HepG2 (cell line): ENCODE data around the gene SUN1. TPM values are rescaled to one million over a fixed set of nuclear protein-coding genes. Genes with fewer than 3 reads are reported as not detected.

Experiments
- CCAR2 ChIP-seq: fragments of 200-400 bp; formaldehyde crosslinking; optimal IDR thresholded peaks from 2 replicates; pipeline ENCODE3; 2018; ENCODE audit warnings: low read depth, mild to moderate bottlenecking, low read length, moderate library complexity
- GABPB1 ChIP-seq: IDR thresholded peaks from 2 replicates; pipeline ENCODE4 v1.6.1; 2016; ENCODE audit warnings: mild to moderate bottlenecking, missing genetic modification reagents, moderate library complexity, missing compliant biosample characterization
- GATA4 ChIP-seq: sonication (generic); IDR thresholded peaks from 2 replicates; pipeline ENCODE4 v1.6.1; 2016; ENCODE audit warnings: antibody characterized with exemption, low read depth, borderline replicate concordance
- GATAD1 ChIP-seq: IDR thresholded peaks from 2 replicates; pipeline ENCODE4 v1.6.1; 2016; ENCODE audit warnings: missing genetic modification reagents, missing compliant biosample characterization
- NCOA5 ChIP-seq: sonication (generic); formaldehyde crosslinking; IDR thresholded peaks from 2 replicates; pipeline ENCODE4 v1.4.0; 2020; ENCODE audit warnings: missing genetic modification reagents
- NFYC ChIP-seq: IDR thresholded peaks from 2 replicates; pipeline ENCODE4 v1.6.1; 2016; ENCODE audit warnings: missing genetic modification reagents, missing compliant biosample characterization
- NONO ChIP-seq, 2 experiments: fragments of 450-650 bp in 1 of 2; sonication (generic) in 1 of 2; formaldehyde crosslinking in 1 of 2; IDR thresholded peaks in 1 of 2; conservative IDR thresholded peaks in 1 of 2; 2 replicates each; pipeline versions ENCODE4 v1.6.1 to v1.8.0; 2017 to 2022; ENCODE audit warnings: mild to moderate bottlenecking in 1 of 2, missing genetic modification reagents in 1 of 2, moderate library complexity in 1 of 2
- ONECUT2 ChIP-seq: sonication (generic); formaldehyde crosslinking; IDR thresholded peaks from 2 replicates; pipeline ENCODE4 v1.4.0; 2020; ENCODE audit warnings: missing genetic modification reagents
- POLR2A ChIP-seq, 2 experiments: IDR thresholded peaks; 2 replicates each; pipeline ENCODE4 v1.6.1; 2011; ENCODE audit warnings: low read depth in 2 of 2, low read length in 2 of 2, mild to moderate bottlenecking in 1 of 2, moderate library complexity in 1 of 2; ENCODE audit not compliant: insufficient read depth in 1 of 2
- POLR2G ChIP-seq: fragments of 200-400 bp; formaldehyde crosslinking; IDR thresholded peaks from 2 replicates; pipeline ENCODE4 v1.6.1; 2018; ENCODE audit warnings: mild to moderate bottlenecking, low read depth, low read length, moderate library complexity
- RCOR2 ChIP-seq: IDR thresholded peaks from 2 replicates; pipeline ENCODE4 v1.6.1; 2016; ENCODE audit warnings: missing biosample characterization, missing genetic modification reagents
- SMARCE1 ChIP-seq: fragments of 450-650 bp; IDR thresholded peaks from 2 replicates; pipeline ENCODE4 v1.6.1; 2017; ENCODE audit warnings: borderline replicate concordance
- TMF1 ChIP-seq: sonication (generic); formaldehyde crosslinking; IDR thresholded peaks from 2 replicates; pipeline ENCODE4 v1.8.1; 2022; ENCODE audit warnings: low read depth, missing genetic modification reagents
- ZFX ChIP-seq: sonication (generic); formaldehyde crosslinking; IDR thresholded peaks from 2 replicates; pipeline ENCODE4 v1.4.0; 2020; ENCODE audit warnings: mild to moderate bottlenecking, low read depth, missing genetic modification reagents, moderate library complexity
- ZFY ChIP-seq: sonication (generic); formaldehyde crosslinking; IDR thresholded peaks from 2 replicates; pipeline ENCODE4 v1.4.0; 2020; ENCODE audit warnings: missing genetic modification reagents
- ZNF335 ChIP-seq: sonication (generic); formaldehyde crosslinking; IDR thresholded peaks from 2 replicates; pipeline ENCODE4 v1.4.0; 2020; ENCODE audit warnings: missing genetic modification reagents
- ZNF556 ChIP-seq: sonication (generic); formaldehyde crosslinking; IDR thresholded peaks from 2 replicates; pipeline ENCODE4 v1.4.0; 2020; ENCODE audit warnings: mild to moderate bottlenecking, missing genetic modification reagents, borderline replicate concordance
- ZNF614 ChIP-seq: IDR thresholded peaks from 2 replicates; pipeline ENCODE4 v1.6.1; 2018; ENCODE audit warnings: missing biosample characterization, missing genetic modification reagents, inconsistent platforms, borderline replicate concordance
- ZNF772 ChIP-seq: sonication (generic); formaldehyde crosslinking; IDR thresholded peaks from 2 replicates; pipeline ENCODE4 v1.5.0; 2020; ENCODE audit warnings: mild to moderate bottlenecking, missing genetic modification reagents
- polyA plus RNA-seq, 8 experiments: library from polyadenylated mRNA; depleted of rRNA in 3 of 8; stranded (reverse) in 7 of 8; unstranded in 1 of 8; fragments of >200 nt; fragmentation: Illumina TruSeq in 4 of 8; extraction: Trizol in 4 of 8; gene quantifications; 2 replicates each; pipeline versions ENCODE4 v1.2.1 to v1.2.3, GENCODE V29; 2011 to 2016; ENCODE audit warnings: low read depth in 4 of 8, missing spikeins in 1 of 8, mixed read lengths in 1 of 8; ENCODE audit not compliant: insufficient read depth in 1 of 8
- total RNA-seq, 5 experiments: library from RNA; depleted of rRNA; stranded (reverse); fragments of >200 nt; fragmentation: Illumina TruSeq; extraction: Trizol; gene quantifications; 2 replicates each; pipeline ENCODE4 v1.2.3, GENCODE V29; 2016; ENCODE audit warnings: low read depth in 1 of 5
- TF ChIP-seq, protein P1 (sequence below): sonication (generic); formaldehyde crosslinking; IDR thresholded peaks from 2 replicates; pipeline ENCODE4 v1.4.0; 2020; ENCODE audit warnings: missing genetic modification reagents, borderline replicate concordance
- TF ChIP-seq, protein P2 (sequence below): sonication (generic); formaldehyde crosslinking; IDR thresholded peaks from 2 replicates; pipeline ENCODE4 v1.5.0; 2020; ENCODE audit warnings: missing genetic modification reagents
- TF ChIP-seq, protein P3 (sequence below): sonication (generic); formaldehyde crosslinking; IDR thresholded peaks from 2 replicates; pipeline ENCODE4 v1.5.1; 2020; ENCODE audit warnings: mild to moderate bottlenecking, missing genetic modification reagents, moderate library complexity
- TF ChIP-seq, protein P4 (sequence below): IDR thresholded peaks from 2 replicates; pipeline ENCODE4 v1.6.1; 2012; ENCODE audit warnings: inconsistent platforms
- TF ChIP-seq, protein P5 (sequence below): IDR thresholded peaks from 2 replicates; pipeline ENCODE4 v1.6.1; 2016; ENCODE audit warnings: missing compliant biosample characterization, missing genetic modification reagents, borderline replicate concordance
- TF ChIP-seq, protein P6 (sequence below): IDR thresholded peaks from 2 replicates; pipeline ENCODE4 v1.6.1; 2016; ENCODE audit warnings: missing genetic modification reagents, missing compliant biosample characterization

The SUN1 gene
- total and polyA plus RNA-seq, 2 of the 13 experiments (the other 11 are each of a cell fraction or from before 2014, with no cell fraction given) = 47.0 to 126 TPM

DNA sequence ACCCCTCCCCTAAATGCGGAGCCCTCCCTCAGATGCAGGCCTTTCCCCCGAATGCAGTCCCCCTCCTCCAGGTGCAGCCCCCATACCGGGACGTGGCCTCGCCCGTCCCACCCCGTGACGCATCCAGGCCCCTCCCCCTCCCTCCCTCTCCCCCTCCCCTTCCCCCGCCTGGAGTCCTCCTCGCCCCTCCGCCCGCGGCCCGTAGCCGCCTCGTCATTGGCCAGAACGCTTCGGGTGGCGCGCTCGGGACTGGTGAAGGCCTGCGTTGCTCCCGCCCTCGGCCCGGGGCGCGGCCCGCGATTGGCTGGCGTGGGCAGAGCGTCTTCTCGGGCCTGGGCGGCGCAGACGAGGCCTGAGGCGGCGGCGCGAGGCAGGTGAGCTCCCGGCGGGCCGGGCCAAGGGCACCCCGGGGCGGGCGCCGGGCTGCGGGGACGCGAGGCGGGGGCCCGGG lies 16.0 kb upstream of the SUN1 start (continued):
- TF ChIP-seq, protein P1, sequence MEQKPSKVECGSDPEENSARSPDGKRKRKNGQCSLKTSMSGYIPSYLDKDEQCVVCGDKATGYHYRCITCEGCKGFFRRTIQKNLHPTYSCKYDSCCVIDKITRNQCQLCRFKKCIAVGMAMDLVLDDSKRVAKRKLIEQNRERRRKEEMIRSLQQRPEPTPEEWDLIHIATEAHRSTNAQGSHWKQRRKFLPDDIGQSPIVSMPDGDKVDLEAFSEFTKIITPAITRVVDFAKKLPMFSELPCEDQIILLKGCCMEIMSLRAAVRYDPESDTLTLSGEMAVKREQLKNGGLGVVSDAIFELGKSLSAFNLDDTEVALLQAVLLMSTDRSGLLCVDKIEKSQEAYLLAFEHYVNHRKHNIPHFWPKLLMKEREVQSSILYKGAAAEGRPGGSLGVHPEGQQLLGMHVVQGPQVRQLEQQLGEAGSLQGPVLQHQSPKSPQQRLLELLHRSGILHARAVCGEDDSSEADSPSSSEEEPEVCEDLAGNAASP (CRISPR knock-in tag) = 0 out of 2 replicates have a peak, but pooled peaks have one; percentile 15
- TF ChIP-seq POLR2G (peak; percentile 67), ZFY (peak; percentile 91), ZNF614 (CRISPR knock-in tag) (no peak), RCOR2 (CRISPR knock-in tag) (no peak), GATAD1 (peak; percentile 23; the same call in 1 of the 2 replicates), ZNF335 (no peak), NONO (IDR thresholded peaks at IDR 0.05) (no peak), NONO (CRISPR knock-in tag; conservative IDR thresholded peaks at IDR 0.05) (0 out of 2 replicates have a peak, but pooled peaks have one; percentile 8), TMF1 (CRISPR knock-in tag) (0 out of 2 replicates have a peak, but pooled peaks have one; percentile 3), NCOA5 (CRISPR knock-in tag) (no peak), ZFX (peak; percentile 93), CCAR2 (no peak), NFYC (CRISPR knock-in tag) (peak; percentile 89), ZNF772 (CRISPR knock-in tag) (no peak), GATA4 (peak; percentile 44; the same call in 1 of the 2 replicates), SMARCE1 (no peak), POLR2A (IDR thresholded peaks at IDR 0.05; ENCODE audit: insufficient read depth in 1 of 2, low read depth in 2 of 2, low read length in 2 of 2) (peak; percentile 38 to 73; a peak in 3 of 4 replicates), ZNF556 (no peak), GABPB1 (CRISPR knock-in tag) (peak; percentile 35; the same call in 1 of the 2 replicates), ONECUT2 (CRISPR knock-in tag) (no peak)
- TF ChIP-seq, protein P2, sequence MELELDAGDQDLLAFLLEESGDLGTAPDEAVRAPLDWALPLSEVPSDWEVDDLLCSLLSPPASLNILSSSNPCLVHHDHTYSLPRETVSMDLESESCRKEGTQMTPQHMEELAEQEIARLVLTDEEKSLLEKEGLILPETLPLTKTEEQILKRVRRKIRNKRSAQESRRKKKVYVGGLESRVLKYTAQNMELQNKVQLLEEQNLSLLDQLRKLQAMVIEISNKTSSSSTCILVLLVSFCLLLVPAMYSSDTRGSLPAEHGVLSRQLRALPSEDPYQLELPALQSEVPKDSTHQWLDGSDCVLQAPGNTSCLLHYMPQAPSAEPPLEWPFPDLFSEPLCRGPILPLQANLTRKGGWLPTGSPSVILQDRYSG (CRISPR knock-in tag) = no peak
- TF ChIP-seq, protein P3, sequence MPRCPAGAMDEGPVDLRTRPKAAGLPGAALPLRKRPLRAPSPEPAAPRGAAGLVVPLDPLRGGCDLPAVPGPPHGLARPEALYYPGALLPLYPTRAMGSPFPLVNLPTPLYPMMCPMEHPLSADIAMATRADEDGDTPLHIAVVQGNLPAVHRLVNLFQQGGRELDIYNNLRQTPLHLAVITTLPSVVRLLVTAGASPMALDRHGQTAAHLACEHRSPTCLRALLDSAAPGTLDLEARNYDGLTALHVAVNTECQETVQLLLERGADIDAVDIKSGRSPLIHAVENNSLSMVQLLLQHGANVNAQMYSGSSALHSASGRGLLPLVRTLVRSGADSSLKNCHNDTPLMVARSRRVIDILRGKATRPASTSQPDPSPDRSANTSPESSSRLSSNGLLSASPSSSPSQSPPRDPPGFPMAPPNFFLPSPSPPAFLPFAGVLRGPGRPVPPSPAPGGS (CRISPR knock-in tag) = no peak
- TF ChIP-seq, protein P4, sequence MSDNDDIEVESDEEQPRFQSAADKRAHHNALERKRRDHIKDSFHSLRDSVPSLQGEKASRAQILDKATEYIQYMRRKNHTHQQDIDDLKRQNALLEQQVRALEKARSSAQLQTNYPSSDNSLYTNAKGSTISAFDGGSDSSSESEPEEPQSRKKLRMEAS = peak; percentile 58; the same call in 1 of the 2 replicates
- TF ChIP-seq, protein P5, sequence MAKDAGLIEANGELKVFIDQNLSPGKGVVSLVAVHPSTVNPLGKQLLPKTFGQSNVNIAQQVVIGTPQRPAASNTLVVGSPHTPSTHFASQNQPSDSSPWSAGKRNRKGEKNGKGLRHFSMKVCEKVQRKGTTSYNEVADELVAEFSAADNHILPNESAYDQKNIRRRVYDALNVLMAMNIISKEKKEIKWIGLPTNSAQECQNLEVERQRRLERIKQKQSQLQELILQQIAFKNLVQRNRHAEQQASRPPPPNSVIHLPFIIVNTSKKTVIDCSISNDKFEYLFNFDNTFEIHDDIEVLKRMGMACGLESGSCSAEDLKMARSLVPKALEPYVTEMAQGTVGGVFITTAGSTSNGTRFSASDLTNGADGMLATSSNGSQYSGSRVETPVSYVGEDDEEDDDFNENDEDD (CRISPR knock-in tag) = peak; percentile 76; the same call in 1 of the 2 replicates
- TF ChIP-seq, protein P6, sequence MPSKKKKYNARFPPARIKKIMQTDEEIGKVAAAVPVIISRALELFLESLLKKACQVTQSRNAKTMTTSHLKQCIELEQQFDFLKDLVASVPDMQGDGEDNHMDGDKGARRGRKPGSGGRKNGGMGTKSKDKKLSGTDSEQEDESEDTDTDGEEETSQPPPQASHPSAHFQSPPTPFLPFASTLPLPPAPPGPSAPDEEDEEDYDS (CRISPR knock-in tag) = 0 out of 2 replicates have a peak, but pooled peaks have one; percentile 13
